Endodermal cell (in vitro differentiated cells): ENCODE measurements around the gene DNHD1. TPM values are rescaled to one million over a fixed set of nuclear protein-coding genes. Genes with fewer than 3 reads are reported as not detected.

ENCODE experiments used
- DNase-seq: peaks from one replicate; pipeline ENCODE4 v3.0.0-alpha.2; 2017
- H3K27ac ChIP-seq: 2 replicates; pipeline ENCODE4 v1.5.1; 2013; ENCODE audit warnings: mild to moderate bottlenecking, low read depth, low read length, moderate library complexity
- H3K27me3 ChIP-seq: 2 replicates; pipeline ENCODE4 v1.6.1; 2013; ENCODE audit warnings: mild to moderate bottlenecking, low read length, moderate library complexity; ENCODE audit not compliant: insufficient read depth, control insufficient read depth, poor library complexity, severe bottlenecking
- H3K36me3 ChIP-seq: 2 replicates; pipeline ENCODE4 v1.7.0; 2013; ENCODE audit warnings: mild to moderate bottlenecking, low read length, moderate library complexity; ENCODE audit not compliant: control insufficient read depth, insufficient read depth
- H3K4me1 ChIP-seq: one replicate; pipeline ENCODE4 v1.7.0; 2013; ENCODE audit warnings: low read length; ENCODE audit not compliant: control insufficient read depth, insufficient read depth
- H3K4me3 ChIP-seq: 2 replicates; pipeline ENCODE4 v1.5.1; 2013; ENCODE audit warnings: mild to moderate bottlenecking, low read length, moderate library complexity
- H3K9ac ChIP-seq: 2 replicates; pipeline ENCODE4 v1.6.1; 2013; ENCODE audit warnings: mild to moderate bottlenecking, low read length, moderate library complexity; ENCODE audit not compliant: poor library complexity, severe bottlenecking; ENCODE audit errors: extremely low read depth
- H3K9me3 ChIP-seq: 2 replicates; pipeline ENCODE4 v1.6.1; 2013; ENCODE audit warnings: mild to moderate bottlenecking, low read length, moderate library complexity; ENCODE audit not compliant: control insufficient read depth
- H3K27ac Mint-ChIP-seq: 2 replicates; pipeline ENCODE4 v1.8.0; 2020; ENCODE audit warnings: mixed read lengths
- H3K27me3 Mint-ChIP-seq: 2 replicates; pipeline ENCODE4 v1.8.0; 2021; ENCODE audit warnings: mild to moderate bottlenecking, mixed read lengths; ENCODE audit not compliant: insufficient read depth
- H3K36me3 Mint-ChIP-seq: 2 replicates; pipeline ENCODE4 v1.8.0; 2020; ENCODE audit warnings: low read depth, mixed read lengths
- H3K4me1 Mint-ChIP-seq: 2 replicates; pipeline ENCODE4 v1.8.0; 2020; ENCODE audit warnings: mixed read lengths
- H3K4me3 Mint-ChIP-seq: 2 replicates; pipeline ENCODE4 v1.8.0; 2020; ENCODE audit warnings: mild to moderate bottlenecking, moderate library complexity, mixed read lengths
- H3K9me3 Mint-ChIP-seq: 2 replicates; pipeline ENCODE4 v1.8.0; 2020; ENCODE audit warnings: mild to moderate bottlenecking, mixed read lengths
- CTCF ChIP-seq: fragments of 200-600 bp; sonication (generic); conservative IDR thresholded peaks from 2 replicates; pipeline ENCODE4 v1.5.0; 2021; ENCODE audit warnings: antibody characterized with exemption, mild to moderate bottlenecking
- WGBS, 2 experiments: methylation state at CpG; one replicate each; pipeline versions ENCODE4 v1.1.5 to v1.1.7; 2013; ENCODE audit warnings: missing lambda C conversion rate in 2 of 2, mixed read lengths in 1 of 2; ENCODE audit not compliant: insufficient coverage in 1 of 2, insufficient read length in 1 of 2; 5-methylcytosine and 5-hydroxymethylcytosine counted together
- total RNA-seq, 2 donors: library from RNA; stranded (reverse); fragmentation: NEBNext Ultra II Directional in 1 of 2; extraction: Animal tissue kit (Norgen Biotek cat#: 25700) in 1 of 2; gene quantifications; 2 replicates in 1 of 2; 3 replicates in 1 of 2; pipeline ENCODE4 v1.2.1, GENCODE V29; 2021

Gene DNHD1
- total RNA-seq, 2 donors from 2014 or later: 11.0 to 12.2 TPM

GRCh38 chr11:6457581-6458320 lies 39.3 kb upstream of the DNHD1 start:
- Histone ChIP-seq H3K4me1 (no peaks in the 10 kb centered on the region), H3K4me3 (no peak overlapping the region), H3K9me3 (no peaks in the 10 kb centered on the region), H3K27ac (no peak overlapping the region), H3K36me3 (peaks cover 17% of the 10 kb centered on the region), H3K27me3 (no peaks in the 10 kb centered on the region), H3K9ac (no peak overlapping the region)
- DNase-seq: no peak
- Mint-ChIP-seq H3K4me3 (no peak overlapping the region), H3K9me3 (no peaks in the 10 kb centered on the region), H3K36me3 (peaks cover 7% of the 10 kb centered on the region), H3K4me1 (no peaks in the 10 kb centered on the region), H3K27me3 (no peaks in the 10 kb centered on the region), H3K27ac (no peak overlapping the region)
- TF ChIP-seq CTCF: no peak
- 93 to 99% methylated on average over 14 to 26 of the region's 26 CpGs for WGBS, 2 experiments

- H3K27ac ChIP-seq: no peak overlapping the region
- TF ChIP-seq CTCF: no peak
- Mint-ChIP-seq H3K27ac (no peak overlapping the region), H3K4me3 (no peak overlapping the region), H3K9me3 (no peaks in the 10 kb centered on the region), H3K36me3 (peaks cover 11% of the 10 kb centered on the region), H3K4me1 (no peaks in the 10 kb centered on the region), H3K27me3 (no peaks in the 10 kb centered on the region)
- no peaks in the 10 kb centered on the region for H3K4me1 ChIP-seq
- H3K36me3 ChIP-seq: peaks cover 11% of the 10 kb centered on the region
- no peak overlapping the region for H3K9ac ChIP-seq
- no peaks in the 10 kb centered on the region for H3K9me3 ChIP-seq
- no peaks in the 10 kb centered on the region for H3K27me3 ChIP-seq
- H3K4me3 ChIP-seq: no peak overlapping the region
- DNase-seq: no peak
- 89 to 95% methylated on average over 2 of the region's 2 CpGs for WGBS, 2 experiments
Measured at GRCh38 chr11:6458352-6459098, 38.6 kb upstream of the DNHD1 start.

GRCh38 chr11:6459099-6459450 lies 38.0 kb upstream of the DNHD1 start:
- H3K9me3 ChIP-seq: no peaks in the 10 kb centered on the region
- Mint-ChIP-seq H3K4me3 (no peak overlapping the region), H3K9me3 (no peaks in the 10 kb centered on the region), H3K27me3 (no peaks in the 10 kb centered on the region), H3K4me1 (no peaks in the 10 kb centered on the region), H3K27ac (no peak overlapping the region), H3K36me3 (peaks cover 14% of the 10 kb centered on the region)
- H3K9ac ChIP-seq: no peak overlapping the region
- peaks cover 7% of the 10 kb centered on the region for H3K36me3 ChIP-seq
- H3K4me3 ChIP-seq: no peak overlapping the region
- 89% methylated on average over 1 of the region's 1 CpG; no CpG with 5 or more reads in 1 of the 2 experiments for WGBS, 2 experiments
- H3K27ac ChIP-seq: no peak overlapping the region
- H3K27me3 ChIP-seq: no peaks in the 10 kb centered on the region
- no peak for TF ChIP-seq CTCF
- no peak for DNase-seq
- no peaks in the 10 kb centered on the region for H3K4me1 ChIP-seq
